SK-N-SH (cell line): ENCODE results near the gene NFIX. TPM values are rescaled to one million over a fixed set of nuclear protein-coding genes. Genes with fewer than 3 reads are reported as not detected.

Experiments
- CTCF ChIA-PET: fragments of 300-600, 350-600 bp; formaldehyde crosslinking; extraction: SDS; loops from one replicate; lab custom pipeline; 2021; lab: Yijun Ruan, JAX
- POLR2A ChIA-PET: fragments of 350-600 bp; sonication (Branson Sonifier 250); formaldehyde crosslinking; extraction: SDS; loops from one replicate; lab custom pipeline; 2020; ENCODE audit warnings: antibody characterized with exemption, inconsistent platforms; lab: Yijun Ruan, JAX
- DNase-seq: peaks from one replicate; pipeline ENCODE4 v3.0.0; 2012
- H2AFZ ChIP-seq: fragments of 200-600 bp; sonication (generic); 2 replicates; pipeline ENCODE4 v1.8.1; 2016; ENCODE audit warnings: antibody characterized with exemption, mild to moderate bottlenecking, low read depth
- H3F3A ChIP-seq: fragments of 200-600 bp; sonication (generic); replicated peaks from 2 replicates; pipeline ENCODE3; 2016; ENCODE audit warnings: antibody characterized with exemption, mild to moderate bottlenecking; ENCODE audit not compliant: insufficient read depth
- H3K27ac ChIP-seq, 2 experiments: fragments of 200-500 bp in 1 of 2; fragments of 200-600 bp in 1 of 2; sonication (Bioruptor generic) in 1 of 2; sonication (generic), shearing (Covaris generic) in 1 of 2; 2 replicates each; pipeline versions ENCODE4 v1.5.1 to v1.6.1; 2014 to 2016; ENCODE audit warnings: low read depth in 2 of 2, inconsistent platforms in 1 of 2, low read length in 1 of 2, mild to moderate bottlenecking in 1 of 2, mixed read lengths in 1 of 2
- H3K27me3 ChIP-seq: fragments of 200-600 bp; sonication (generic), shearing (Covaris generic); 2 replicates; pipeline ENCODE4 v1.6.1; 2016; ENCODE audit warnings: mixed run types; ENCODE audit not compliant: insufficient read depth
- H3K36me3 ChIP-seq, 2 experiments: fragments of 200-500 bp in 1 of 2; fragments of 200-600 bp in 1 of 2; sonication (Bioruptor generic) in 1 of 2; sonication (generic) in 1 of 2; replicated peaks in 1 of 2; 2 replicates each; pipeline versions ENCODE3 to v1.5.1; 2014 to 2016; ENCODE audit warnings: low read length in 1 of 2, mild to moderate bottlenecking in 1 of 2; ENCODE audit not compliant: insufficient read depth in 2 of 2, control insufficient read depth in 1 of 2
- H3K4me1 ChIP-seq, 2 experiments: fragments of 200-500 bp in 1 of 2; fragments of 200-600 bp in 1 of 2; sonication (Bioruptor generic) in 1 of 2; sonication (generic), shearing (Covaris generic) in 1 of 2; 2 replicates each; pipeline versions ENCODE4 v1.5.1 to v1.6.1; 2014 to 2016; ENCODE audit warnings: low read depth in 1 of 2, low read length in 1 of 2, mixed run types in 1 of 2; ENCODE audit not compliant: insufficient read depth in 2 of 2, control insufficient read depth in 1 of 2
- H3K4me2 ChIP-seq: fragments of 200-600 bp; sonication (generic), shearing (Covaris generic); 2 replicates; pipeline ENCODE4 v1.6.1; 2017; ENCODE audit warnings: mixed run types
- H3K4me3 ChIP-seq, 2 experiments: fragments of 200-500 bp in 1 of 2; fragments of 200-600 bp in 1 of 2; sonication (Bioruptor generic) in 1 of 2; sonication (generic), shearing (Covaris generic) in 1 of 2; 2 replicates each; pipeline versions ENCODE4 v1.5.1 to v1.8.1; 2014 to 2016; ENCODE audit warnings: low read depth in 2 of 2, inconsistent platforms in 1 of 2, low read length in 1 of 2, mild to moderate bottlenecking in 1 of 2, mixed read lengths in 1 of 2, moderate library complexity in 1 of 2
- H3K79me2 ChIP-seq: fragments of 200-600 bp; sonication (generic); 2 replicates; pipeline ENCODE4 v1.8.1; 2017; ENCODE audit warnings: mild to moderate bottlenecking; ENCODE audit not compliant: insufficient read depth
- H3K9ac ChIP-seq: fragments of 200-600 bp; sonication (generic); 2 replicates; pipeline ENCODE4 v1.6.1; 2017; ENCODE audit warnings: mixed run types
- H3K9me2 ChIP-seq: fragments of 200-600 bp; sonication (generic); 2 replicates; pipeline ENCODE4 v1.6.1; 2017; ENCODE audit warnings: mixed run types
- H3K9me3 ChIP-seq: fragments of 200-600 bp; sonication (generic); 2 replicates; pipeline ENCODE4 v1.6.1; 2017; ENCODE audit warnings: mixed run types, mild to moderate bottlenecking, moderate library complexity
- H4K20me1 ChIP-seq: fragments of 200-600 bp; sonication (generic); 2 replicates; pipeline ENCODE4 v1.6.1; 2017; ENCODE audit warnings: mild to moderate bottlenecking, mixed run types; ENCODE audit not compliant: insufficient read depth
- CTCF ChIP-seq: fragments of 200-600 bp; sonication (generic); IDR thresholded peaks from 2 replicates; pipeline ENCODE4 v1.6.1; 2017; ENCODE audit warnings: antibody characterized with exemption, mild to moderate bottlenecking, moderate library complexity
- ELF1 ChIP-seq: IDR thresholded peaks from 2 replicates; pipeline ENCODE4 v1.4.0; 2012
- EP300 ChIP-seq, 2 experiments: IDR thresholded peaks; 2 replicates each; pipeline versions ENCODE4 v1.4.0 to v1.6.1; 2012; ENCODE audit warnings: borderline replicate concordance in 1 of 2, low read depth in 1 of 2, low read length in 1 of 2
- EZH2phosphoT487 ChIP-seq: fragments of 200-600 bp; sonication (generic); IDR thresholded peaks from 2 replicates; pipeline ENCODE4 v1.6.1; 2017; ENCODE audit warnings: low read depth, mixed run types, mild to moderate bottlenecking, antibody characterized with exemption, moderate library complexity, borderline replicate concordance
- FOSL2 ChIP-seq: IDR thresholded peaks from 2 replicates; pipeline ENCODE4 v1.4.0; 2012; ENCODE audit warnings: low read depth, mild to moderate bottlenecking, moderate library complexity, borderline replicate concordance
- FOXJ3 ChIP-seq: sonication (generic); formaldehyde crosslinking; IDR thresholded peaks from 2 replicates; pipeline ENCODE4 v1.5.1; 2020; ENCODE audit warnings: mild to moderate bottlenecking, missing genetic modification reagents
- GABPA ChIP-seq: IDR thresholded peaks from 2 replicates; pipeline ENCODE4 v1.4.0; 2012; ENCODE audit warnings: low read depth, mild to moderate bottlenecking
- MEF2A ChIP-seq: IDR thresholded peaks from 2 replicates; pipeline ENCODE4 v1.4.0; 2012; ENCODE audit warnings: low read depth, borderline replicate concordance
- MXI1 ChIP-seq: IDR thresholded peaks from 2 replicates; pipeline ENCODE4 v1.6.1; 2012; ENCODE audit warnings: mild to moderate bottlenecking, low read depth, low read length, improper control_type of control experiment
- RAD21 ChIP-seq: IDR thresholded peaks from 2 replicates; pipeline ENCODE4 v1.6.1; 2012; ENCODE audit warnings: mild to moderate bottlenecking, low read length
- RCOR1 ChIP-seq: fragments of 150-350 bp; IDR thresholded peaks from 2 replicates; pipeline ENCODE4 v1.6.1; 2017; ENCODE audit warnings: antibody characterized with exemption, low read length
- REST ChIP-seq: IDR thresholded peaks from 2 replicates; pipeline ENCODE4 v1.6.1; 2012; ENCODE audit warnings: mild to moderate bottlenecking, low read depth, low read length, moderate library complexity
- RFX5 ChIP-seq: IDR thresholded peaks from 2 replicates; pipeline ENCODE4 v1.6.1; 2012; ENCODE audit warnings: mild to moderate bottlenecking, improper control_type of control experiment, low read length
- RXRA ChIP-seq: IDR thresholded peaks from 2 replicates; pipeline ENCODE4 v1.4.0; 2012; ENCODE audit warnings: low read depth, mild to moderate bottlenecking, borderline replicate concordance
- SIN3A ChIP-seq: IDR thresholded peaks from 2 replicates; pipeline ENCODE4 v1.6.1; 2012; ENCODE audit warnings: low read depth, mild to moderate bottlenecking, low read length, moderate library complexity, borderline replicate concordance
- TAF1 ChIP-seq: IDR thresholded peaks from 2 replicates; pipeline ENCODE4 v1.6.1; 2012; ENCODE audit warnings: low read depth, mild to moderate bottlenecking, low read length, moderate library complexity, borderline replicate concordance
- YY1 ChIP-seq: IDR thresholded peaks from 2 replicates; pipeline ENCODE4 v1.4.0; 2012; ENCODE audit warnings: low read depth, mild to moderate bottlenecking
- WGBS: methylation state at CpG from one replicate; pipeline ENCODE4 v1.1.6; 2017; ENCODE audit warnings: low lambda C conversion rate; 5-methylcytosine and 5-hydroxymethylcytosine counted together
- polyA plus RNA-seq, 3 experiments: library from polyadenylated mRNA; depleted of rRNA; stranded (reverse); fragments of >200 nt; gene quantifications; 2 replicates each; pipeline ENCODE4 v1.2.3, GENCODE V29; 2012
- TF ChIP-seq, protein P1 (sequence below): fragments of 150-350 bp; IDR thresholded peaks from 2 replicates; pipeline ENCODE4 v1.6.1; 2016; ENCODE audit warnings: mild to moderate bottlenecking, low read depth, low read length
- TF ChIP-seq, protein P2 (sequence below): IDR thresholded peaks from 2 replicates; pipeline ENCODE4 v1.4.0; 2012; ENCODE audit warnings: low read depth

The NFIX gene
- polyA plus RNA-seq, 1 of the 3 experiments (the other 2 are of a cell fraction) = 14.8 TPM

- H3K79me2 ChIP-seq = no peaks in the 10 kb centered on the region
- peaks cover 0 to 8% of the 10 kb centered on the region in 2 experiments; a peak in 1 of 4 replicates for H3K4me1 ChIP-seq
- H3F3A ChIP-seq = peaks cover 6% of the 10 kb centered on the region
- CTCF ChIA-PET = interaction anchor here (0.6 kb wide), 1 partner anchor 25 kb away, joined by 3 read pairs; no protein-coding TSS in a partner anchor
- H3K9ac ChIP-seq = no peak overlapping the region
- no peak overlapping the region for H2AFZ ChIP-seq
- TF ChIP-seq RCOR1 (no peak), FOXJ3 (no peak), EZH2phosphoT487 (no peak), ELF1 (no peak)
- no peak overlapping the region for H3K27ac ChIP-seq
- POLR2A ChIA-PET = no interaction called here
- H3K36me3 ChIP-seq = no peaks in the 10 kb centered on the region
- no peak for DNase-seq
- no peaks in the 10 kb centered on the region for H3K27me3 ChIP-seq
- no peaks in the 10 kb centered on the region for H4K20me1 ChIP-seq
- H3K4me3 ChIP-seq = no peak overlapping the region
- no peaks in the 10 kb centered on the region for H3K9me3 ChIP-seq
- WGBS = 82% methylated on average over 21 of the region's 22 CpGs
- H3K4me2 ChIP-seq = no peak overlapping the region
- H3K9me2 ChIP-seq = no peaks in the 10 kb centered on the region
Measured at GRCh38 chr19:12990431-12990830, 4.8 kb upstream of the NFIX start.

GRCh38 chr19:12990853-12991252 is 4.4 kb upstream of the NFIX start:
- H3K79me2 ChIP-seq = no peaks in the 10 kb centered on the region
- no peaks in the 10 kb centered on the region for H3K27me3 ChIP-seq
- H3K27ac ChIP-seq = no peak overlapping the region
- TF ChIP-seq, protein P1, sequence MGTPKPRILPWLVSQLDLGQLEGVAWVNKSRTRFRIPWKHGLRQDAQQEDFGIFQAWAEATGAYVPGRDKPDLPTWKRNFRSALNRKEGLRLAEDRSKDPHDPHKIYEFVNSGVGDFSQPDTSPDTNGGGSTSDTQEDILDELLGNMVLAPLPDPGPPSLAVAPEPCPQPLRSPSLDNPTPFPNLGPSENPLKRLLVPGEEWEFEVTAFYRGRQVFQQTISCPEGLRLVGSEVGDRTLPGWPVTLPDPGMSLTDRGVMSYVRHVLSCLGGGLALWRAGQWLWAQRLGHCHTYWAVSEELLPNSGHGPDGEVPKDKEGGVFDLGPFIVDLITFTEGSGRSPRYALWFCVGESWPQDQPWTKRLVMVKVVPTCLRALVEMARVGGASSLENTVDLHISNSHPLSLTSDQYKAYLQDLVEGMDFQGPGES = no peak
- TF ChIP-seq REST = no peak
- TF ChIP-seq YY1 = no peak
- TF ChIP-seq CTCF = no peak
- TF ChIP-seq MEF2A = no peak
- TF ChIP-seq FOXJ3 = no peak
- no peak for TF ChIP-seq MXI1
- no peak for TF ChIP-seq EZH2phosphoT487
- TF ChIP-seq TAF1 = no peak
- TF ChIP-seq, protein P2, sequence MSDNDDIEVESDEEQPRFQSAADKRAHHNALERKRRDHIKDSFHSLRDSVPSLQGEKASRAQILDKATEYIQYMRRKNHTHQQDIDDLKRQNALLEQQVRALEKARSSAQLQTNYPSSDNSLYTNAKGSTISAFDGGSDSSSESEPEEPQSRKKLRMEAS = no peak
- no peak for TF ChIP-seq ELF1
- no peak for TF ChIP-seq RAD21
- TF ChIP-seq SIN3A = no peak
- TF ChIP-seq RXRA = no peak
- TF ChIP-seq RCOR1 = no peak
- no peak for TF ChIP-seq FOSL2
- no peak for TF ChIP-seq GABPA
- TF ChIP-seq EP300 (IDR thresholded peaks at IDR 0.05; ENCODE audit: borderline replicate concordance in 1 of 2, low read depth in 1 of 2, low read length in 1 of 2) = no peak
- no peak for TF ChIP-seq RFX5
- peaks cover 6% of the 10 kb centered on the region for H3F3A ChIP-seq
- ChIA-PET POLR2A (no interaction called here), CTCF (interaction anchor here (0.6 kb wide), 1 partner anchor 25 kb away, joined by 3 read pairs; no protein-coding TSS in a partner anchor)
- H3K4me2 ChIP-seq = no peak overlapping the region
- peaks cover 0 to 6% of the 10 kb centered on the region in 2 experiments; a peak in 1 of 4 replicates for H3K4me1 ChIP-seq
- DNase-seq = no peak
- H4K20me1 ChIP-seq = no peaks in the 10 kb centered on the region
- no peaks in the 10 kb centered on the region for H3K36me3 ChIP-seq
- H3K9me2 ChIP-seq = no peaks in the 10 kb centered on the region
- no peak overlapping the region for H2AFZ ChIP-seq
- H3K9ac ChIP-seq = no peak overlapping the region
- H3K9me3 ChIP-seq = no peaks in the 10 kb centered on the region
- no peak overlapping the region for H3K4me3 ChIP-seq
- 67% methylated on average over 3 of the region's 3 CpGs for WGBS
